GM12865 (cell line): ENCODE data around the gene TAB2.

Source experiments
- DNase-seq: peaks from one replicate; pipeline ENCODE4 v3.0.0; 2010; ENCODE audit warnings: low read depth
- H3K4me3 ChIP-seq: 2 replicates; pipeline ENCODE4 v1.5.1; 2011; ENCODE audit warnings: mild to moderate bottlenecking, low read depth, low read length, control low read depth
- CTCF ChIP-seq: IDR thresholded peaks from 2 replicates; pipeline ENCODE4 v1.5.1; 2011; ENCODE audit warnings: low read length, control low read depth, low read depth, inconsistent platforms; ENCODE audit not compliant: insufficient read depth; ENCODE audit errors: missing control alignments

Gene TAB2

GRCh38 chr6:149362289-149362688, 44.8 kb downstream of the TAB2 start:
- TF ChIP-seq CTCF: no peak
- DNase-seq: no peak
- H3K4me3 ChIP-seq: no peak overlapping the region

- DNase-seq: no peak
- TF ChIP-seq CTCF: no peak
- no peak overlapping the region for H3K4me3 ChIP-seq
Observed at GRCh38 chr6:149363154-149363553, 45.6 kb downstream of the TAB2 start.

GRCh38 chr6:149364557-149364956, 47.0 kb downstream of the TAB2 start:
- no peak for TF ChIP-seq CTCF
- DNase-seq: no peak
- H3K4me3 ChIP-seq: no peak overlapping the region

- no peak overlapping the region for H3K4me3 ChIP-seq
- no peak for TF ChIP-seq CTCF
- no peak for DNase-seq
Observed at GRCh38 chr6:149365197-149365596, 47.7 kb downstream of the TAB2 start.

GRCh38 chr6:149366267-149366921, 48.9 kb downstream of the TAB2 start:
- TF ChIP-seq CTCF: no peak
- no peak for DNase-seq
- no peak overlapping the region for H3K4me3 ChIP-seq

- DNase-seq: peak; percentile 46
- H3K4me3 ChIP-seq: no peak overlapping the region
- TF ChIP-seq CTCF: no peak
Observed at GRCh38 chr6:149368065-149368464, 50.6 kb downstream of the TAB2 start.

GRCh38 chr6:149371154-149371553, 53.6 kb downstream of the TAB2 start:
- no peak overlapping the region for H3K4me3 ChIP-seq
- TF ChIP-seq CTCF: no peak
- DNase-seq: no peak
